Mesendoderm (in vitro differentiated cells): Measurements from ENCODE around the gene MRPS12.

Experiments used
- DNase-seq: peaks from one replicate; pipeline ENCODE4 v3.0.0; 2013
- H2AK5ac ChIP-seq: 2 replicates; pipeline ENCODE4 v1.6.1; 2013; ENCODE audit warnings: low read length, inconsistent platforms
- H2BK120ac ChIP-seq: 2 replicates; pipeline ENCODE4 v1.6.1; 2013; ENCODE audit warnings: low read depth, mild to moderate bottlenecking, low read length, moderate library complexity, mixed read lengths
- H2BK15ac ChIP-seq: replicated peaks from 2 replicates; pipeline ENCODE4 v1.6.1; 2013; ENCODE audit warnings: low read depth, mild to moderate bottlenecking, moderate library complexity
- H2BK5ac ChIP-seq: 2 replicates; pipeline ENCODE4 v1.6.1; 2013; ENCODE audit warnings: low read length, inconsistent platforms
- H3K18ac ChIP-seq: 2 replicates; pipeline ENCODE4 v1.6.1; 2013; ENCODE audit warnings: mild to moderate bottlenecking, low read length, mixed read lengths
- H3K23ac ChIP-seq: one replicate; pipeline ENCODE4 v1.6.1; 2013; ENCODE audit warnings: low read length
- H3K27ac ChIP-seq: 2 replicates; pipeline ENCODE4 v1.5.1; 2013; ENCODE audit warnings: low read depth, mild to moderate bottlenecking, inconsistent platforms, low read length, moderate library complexity
- H3K27me3 ChIP-seq: 2 replicates; pipeline ENCODE4 v1.6.1; 2013; ENCODE audit warnings: low read length, control low read depth, mild to moderate bottlenecking, inconsistent platforms; ENCODE audit not compliant: insufficient read depth, poor library complexity
- H3K36me3 ChIP-seq: 2 replicates; pipeline ENCODE4 v1.6.1; 2013; ENCODE audit warnings: low read length, inconsistent platforms; ENCODE audit not compliant: control insufficient read depth, insufficient read depth
- H3K4ac ChIP-seq: one replicate; pipeline ENCODE4 v1.6.1; 2013; ENCODE audit warnings: low read depth, mild to moderate bottlenecking, low read length, moderate library complexity
- H3K4me1 ChIP-seq: 2 replicates; pipeline ENCODE4 v1.6.1; 2013; ENCODE audit warnings: low read depth, low read length, inconsistent platforms; ENCODE audit not compliant: control insufficient read depth
- H3K4me2 ChIP-seq: 2 replicates; pipeline ENCODE4 v1.6.1; 2013; ENCODE audit warnings: low read length
- H3K4me3 ChIP-seq: 2 replicates; pipeline ENCODE4 v1.5.1; 2013; ENCODE audit warnings: mild to moderate bottlenecking, low read length
- H3K56ac ChIP-seq: one replicate; pipeline ENCODE4 v1.6.1; 2013; ENCODE audit warnings: low read length
- H3K79me1 ChIP-seq: 2 replicates; pipeline ENCODE4 v1.6.1; 2013; ENCODE audit warnings: low read length, inconsistent platforms
- H3K79me2 ChIP-seq: 2 replicates; pipeline ENCODE4 v1.6.1; 2013; ENCODE audit warnings: mild to moderate bottlenecking, low read length; ENCODE audit not compliant: control insufficient read depth, insufficient read depth
- H3K9ac ChIP-seq: 2 replicates; pipeline ENCODE4 v1.6.1; 2013; ENCODE audit warnings: low read length, inconsistent platforms
- H4K5ac ChIP-seq: one replicate; pipeline ENCODE4 v1.6.1; 2013; ENCODE audit warnings: low read length
- H4K8ac ChIP-seq: one replicate; pipeline ENCODE4 v1.6.1; 2013; ENCODE audit warnings: low read depth, mild to moderate bottlenecking, control low read depth, low read length, moderate library complexity
- WGBS: extraction: QIAGEN DNeasy Blood & Tissue Kit; methylation state at CpG from one replicate; pipeline ENCODE4 v1.1.7; 2013; ENCODE audit warnings: low lambda C conversion rate, missing lambda C conversion rate; ENCODE audit not compliant: insufficient coverage; ENCODE audit errors: extremely low coverage; 5-methylcytosine and 5-hydroxymethylcytosine counted together

The MRPS12 gene

GRCh38 chr19:38918526-38918925 lies 12.2 kb upstream of the MRPS12 start:
- Histone ChIP-seq H3K27me3 (no peaks in the 10 kb centered on the region), H3K4me1 (no peaks in the 10 kb centered on the region), H3K27ac (no peak overlapping the region), H4K5ac (no peak overlapping the region), H3K9ac (no peak overlapping the region), H2BK5ac (no peak overlapping the region), H3K23ac (no peak overlapping the region), H3K56ac (no peak overlapping the region), H3K79me2 (no peaks in the 10 kb centered on the region), H3K4me3 (no peak overlapping the region), H3K18ac (no peak overlapping the region), H3K4ac (no peak overlapping the region), H2BK120ac (no peak overlapping the region), H2BK15ac (no peak overlapping the region), H3K36me3 (peaks cover 2% of the 10 kb centered on the region), H2AK5ac (no peak overlapping the region), H3K4me2 (no peak overlapping the region), H3K79me1 (no peaks in the 10 kb centered on the region), H4K8ac (no peak overlapping the region)
- WGBS = no CpG with 5 or more reads among the region's 10 CpGs
- no peak for DNase-seq

- no peak overlapping the region for H3K4me3 ChIP-seq
- no peak overlapping the region for H2BK120ac ChIP-seq
- H3K79me1 ChIP-seq = no peaks in the 10 kb centered on the region
- no peak overlapping the region for H3K4me2 ChIP-seq
- H2BK5ac ChIP-seq = no peak overlapping the region
- peaks cover 4% of the 10 kb centered on the region for H3K36me3 ChIP-seq
- no peaks in the 10 kb centered on the region for H3K4me1 ChIP-seq
- H4K5ac ChIP-seq = no peak overlapping the region
- H3K56ac ChIP-seq = no peak overlapping the region
- no peak overlapping the region for H3K9ac ChIP-seq
- H3K23ac ChIP-seq = no peak overlapping the region
- no peak overlapping the region for H2BK15ac ChIP-seq
- no CpG with 5 or more reads among the region's 21 CpGs for WGBS
- no peak for DNase-seq
- H3K18ac ChIP-seq = no peak overlapping the region
- H4K8ac ChIP-seq = no peak overlapping the region
- no peak overlapping the region for H3K27ac ChIP-seq
- H3K27me3 ChIP-seq = no peaks in the 10 kb centered on the region
- no peak overlapping the region for H3K4ac ChIP-seq
- H3K79me2 ChIP-seq = no peaks in the 10 kb centered on the region
- no peak overlapping the region for H2AK5ac ChIP-seq
Observed at GRCh38 chr19:38919837-38920601, 10.7 kb upstream of the MRPS12 start.

- Histone ChIP-seq H3K79me2 (no peaks in the 10 kb centered on the region), H4K5ac (no peak overlapping the region), H3K4me2 (no peak overlapping the region), H3K18ac (no peak overlapping the region), H3K4me3 (no peak overlapping the region), H3K56ac (no peak overlapping the region), H3K36me3 (peaks cover 7% of the 10 kb centered on the region), H3K4ac (no peak overlapping the region), H3K27ac (no peak overlapping the region), H2BK5ac (no peak overlapping the region), H3K79me1 (no peaks in the 10 kb centered on the region), H2AK5ac (no peak overlapping the region), H2BK120ac (no peak overlapping the region), H3K27me3 (no peaks in the 10 kb centered on the region), H3K9ac (no peak overlapping the region), H3K23ac (no peak overlapping the region), H4K8ac (no peak overlapping the region), H3K4me1 (no peaks in the 10 kb centered on the region), H2BK15ac (no peak overlapping the region)
- no CpG with 5 or more reads among the region's 14 CpGs for WGBS
- no peak for DNase-seq
Observed at GRCh38 chr19:38920602-38921419, 9.9 kb upstream of the MRPS12 start.

DNA sequence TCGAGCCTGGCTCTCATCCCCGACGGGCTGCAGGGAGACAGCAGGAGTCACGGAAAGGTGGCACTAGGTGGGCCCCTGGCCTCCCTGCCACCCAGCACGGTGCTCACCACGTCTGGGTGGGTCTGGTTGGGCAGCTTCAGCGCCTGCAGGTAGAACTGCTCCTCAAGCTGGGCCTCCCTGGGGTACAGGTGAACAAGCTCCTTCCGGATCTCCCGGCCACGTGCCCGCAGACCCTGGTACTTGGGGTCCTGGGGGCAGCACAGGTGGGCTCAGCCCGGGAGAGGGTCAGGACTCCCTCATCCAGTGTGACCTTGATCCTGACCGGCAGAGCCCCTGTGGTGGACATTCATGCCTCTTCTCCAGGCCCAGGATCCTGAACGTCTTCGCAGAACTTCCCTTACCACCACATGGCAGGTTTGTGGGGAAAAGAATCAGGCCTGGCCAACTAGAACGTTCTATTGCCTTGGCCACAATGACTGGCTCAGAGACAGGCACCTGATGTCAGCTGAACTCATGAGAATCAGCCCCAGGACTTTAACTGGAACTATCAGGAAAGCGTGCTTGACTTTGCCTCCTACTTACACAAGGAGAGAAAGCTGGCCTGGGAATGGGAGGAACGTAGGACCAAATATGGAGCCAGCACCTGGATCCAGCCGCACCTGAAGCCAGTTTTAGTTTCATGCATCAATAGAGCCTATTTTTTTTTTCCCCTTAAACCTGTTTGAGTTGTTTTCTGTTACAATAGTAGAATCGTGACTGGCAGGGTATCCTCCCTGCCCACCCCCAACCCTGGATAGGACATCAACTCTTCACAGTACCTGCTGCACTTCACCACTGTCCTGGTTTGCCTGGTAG lies 9.1 kb upstream of the MRPS12 start:
- no peak overlapping the region for H2BK5ac ChIP-seq
- H3K9ac ChIP-seq = no peak overlapping the region
- no peak for DNase-seq
- H3K56ac ChIP-seq = no peak overlapping the region
- no peak overlapping the region for H4K5ac ChIP-seq
- H4K8ac ChIP-seq = no peak overlapping the region
- no peak overlapping the region for H3K23ac ChIP-seq
- no peak overlapping the region for H2AK5ac ChIP-seq
- no peaks in the 10 kb centered on the region for H3K27me3 ChIP-seq
- H2BK120ac ChIP-seq = no peak overlapping the region
- H3K18ac ChIP-seq = no peak overlapping the region
- H3K4me3 ChIP-seq = no peak overlapping the region
- H3K4me1 ChIP-seq = no peaks in the 10 kb centered on the region
- no peaks in the 10 kb centered on the region for H3K79me1 ChIP-seq
- H3K27ac ChIP-seq = no peak overlapping the region
- H3K36me3 ChIP-seq = peaks cover 9% of the 10 kb centered on the region
- no peak overlapping the region for H3K4ac ChIP-seq
- no peak overlapping the region for H2BK15ac ChIP-seq
- no peaks in the 10 kb centered on the region for H3K79me2 ChIP-seq
- no CpG with 5 or more reads among the region's 20 CpGs for WGBS
- H3K4me2 ChIP-seq = no peak overlapping the region

DNA sequence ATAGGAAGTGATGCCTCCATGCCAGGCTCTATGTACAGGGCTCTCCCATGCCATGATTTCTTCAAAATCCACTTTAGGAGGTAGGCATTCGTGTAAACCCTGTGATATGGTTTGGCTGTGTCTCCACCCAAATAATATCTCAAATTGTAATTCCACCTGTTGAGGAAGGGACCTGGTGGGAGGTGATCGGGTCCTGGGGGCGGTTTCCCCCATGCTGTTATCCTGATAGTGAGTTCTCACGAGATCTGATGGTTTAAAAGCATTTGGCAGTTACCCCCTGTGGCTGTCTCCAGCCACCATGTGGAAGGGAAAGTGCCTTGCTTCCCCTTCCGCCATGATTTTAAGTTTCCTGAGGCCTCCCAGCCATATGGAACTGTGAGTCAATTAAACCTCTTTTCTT lies 8.3 kb upstream of the MRPS12 start:
- Histone ChIP-seq H3K4me1 (no peaks in the 10 kb centered on the region), H3K79me1 (no peaks in the 10 kb centered on the region), H3K27me3 (no peaks in the 10 kb centered on the region), H3K23ac (no peak overlapping the region), H2BK15ac (no peak overlapping the region), H3K36me3 (peaks cover 9% of the 10 kb centered on the region), H2BK5ac (no peak overlapping the region), H3K4me2 (no peak overlapping the region), H2BK120ac (no peak overlapping the region), H3K9ac (no peak overlapping the region), H4K5ac (no peak overlapping the region), H2AK5ac (no peak overlapping the region), H3K18ac (no peak overlapping the region), H3K56ac (no peak overlapping the region), H3K27ac (no peak overlapping the region), H3K4me3 (no peak overlapping the region), H4K8ac (no peak overlapping the region), H3K4ac (no peak overlapping the region), H3K79me2 (no peaks in the 10 kb centered on the region)
- WGBS = no CpG with 5 or more reads among the region's 5 CpGs
- no peak for DNase-seq
